SU-DHL-6 (cell line): ENCODE results near the gene STS.

ENCODE experiments used
- H2AFZ ChIP-seq: fragments of 200-600 bp; sonication (generic); 2 replicates; pipeline ENCODE4 v1.6.1; 2014; ENCODE audit warnings: low read depth, mild to moderate bottlenecking, moderate library complexity, mixed read lengths, antibody characterized with exemption, low read length; ENCODE audit not compliant: severe bottlenecking
- H3F3A ChIP-seq: fragments of 200-600 bp; shearing (Covaris generic); 2 replicates; pipeline ENCODE4 v1.6.0; 2016; ENCODE audit warnings: antibody characterized with exemption, mild to moderate bottlenecking; ENCODE audit not compliant: insufficient read depth
- H3K27ac ChIP-seq: fragments of 200-600 bp; sonication (generic); 2 replicates; pipeline ENCODE4 v1.5.1; 2016; ENCODE audit warnings: low read depth, mild to moderate bottlenecking, low read length, moderate library complexity, mixed read lengths
- H3K27me3 ChIP-seq: fragments of 200-600 bp; sonication (generic), shearing (Covaris generic); 2 replicates; pipeline ENCODE4 v1.6.0; 2014; ENCODE audit warnings: mild to moderate bottlenecking, low read length
- H3K36me3 ChIP-seq: fragments of 200-600 bp; sonication (generic); 2 replicates; pipeline ENCODE4 v1.6.1; 2014; ENCODE audit warnings: mild to moderate bottlenecking, low read length, mixed read lengths
- H3K4me2 ChIP-seq: fragments of 300-600, 200-600 bp; shearing (Covaris generic), sonication (generic); 2 replicates; pipeline ENCODE4 v1.6.0; 2014; ENCODE audit warnings: low read length, low read depth, mild to moderate bottlenecking; ENCODE audit not compliant: poor library complexity, severe bottlenecking
- H3K4me3 ChIP-seq: fragments of 200-600 bp; sonication (generic); 2 replicates; pipeline ENCODE4 v1.5.1; 2014; ENCODE audit warnings: antibody characterized with exemption, low read length, mild to moderate bottlenecking, mixed read lengths; ENCODE audit not compliant: insufficient read depth, poor library complexity, severe bottlenecking
- H3K79me2 ChIP-seq: fragments of 200-600 bp; sonication (generic); 2 replicates; pipeline ENCODE4 v1.6.1; 2014; ENCODE audit warnings: mild to moderate bottlenecking, low read length, moderate library complexity; ENCODE audit not compliant: insufficient read depth
- H3K9ac ChIP-seq: fragments of 200-600 bp; sonication (generic); 2 replicates; pipeline ENCODE4 v1.7.0; 2014; ENCODE audit warnings: mild to moderate bottlenecking, low read length
- H3K9me2 ChIP-seq: fragments of 200-600 bp; sonication (generic); replicated peaks from 2 replicates; pipeline ENCODE4 v1.6.1; 2014; ENCODE audit warnings: low read length; ENCODE audit not compliant: insufficient read depth
- H3K9me3 ChIP-seq: fragments of 200-600 bp; sonication (generic); 2 replicates; pipeline ENCODE4 v1.6.1; 2014; ENCODE audit warnings: low read length, mixed read lengths; ENCODE audit not compliant: insufficient read depth
- H4K20me1 ChIP-seq: fragments of 200-600 bp; sonication (generic); 2 replicates; pipeline ENCODE4 v1.6.1; 2014; ENCODE audit warnings: low read depth, mild to moderate bottlenecking, antibody characterized with exemption, low read length, moderate library complexity, mixed read lengths
- CTCF ChIP-seq: fragments of 200-600 bp; sonication (generic); IDR thresholded peaks from one replicate; pipeline ENCODE4 v1.5.1; 2017; ENCODE audit warnings: antibody characterized with exemption, mild to moderate bottlenecking, low read length, moderate library complexity; ENCODE audit not compliant: insufficient read depth, poor library complexity, severe bottlenecking
- EZH2phosphoT487 ChIP-seq: fragments of 200-600 bp; sonication (generic), shearing (Covaris generic); conservative IDR thresholded peaks from 2 replicates; pipeline ENCODE4 v1.6.1; 2018; ENCODE audit warnings: mild to moderate bottlenecking, antibody characterized with exemption, low read length, moderate library complexity, mixed read lengths

The STS gene

DNA sequence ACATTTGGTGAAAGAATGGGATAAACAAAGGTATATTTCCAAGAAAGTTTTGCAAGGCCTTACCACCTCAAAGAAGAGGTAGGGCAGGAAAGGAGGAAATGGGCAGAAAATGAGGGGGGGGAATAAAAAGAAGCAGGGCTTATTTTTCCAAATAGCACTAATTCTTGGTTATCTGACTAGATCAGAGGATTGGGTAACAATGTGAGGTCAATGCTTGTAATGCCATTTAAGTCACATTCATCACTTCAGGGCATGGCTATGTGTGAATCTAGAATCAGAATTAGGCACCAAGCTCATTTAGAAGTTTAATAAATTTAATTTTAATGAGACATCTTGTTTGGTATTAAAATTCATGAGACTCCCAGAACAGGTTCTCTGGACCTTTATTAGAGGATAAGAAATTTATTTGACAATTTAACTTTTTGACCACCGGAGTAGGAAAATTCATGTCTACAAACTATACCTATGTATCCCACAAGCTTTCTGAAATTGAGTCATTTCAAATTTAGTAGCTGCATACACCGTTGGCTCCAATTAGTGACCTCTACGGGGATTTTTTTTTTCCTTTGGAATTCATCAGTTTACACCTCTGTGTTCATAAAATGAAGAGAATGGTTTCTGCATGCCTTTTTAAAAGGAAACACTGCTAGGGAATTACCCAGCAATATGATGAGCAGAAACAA, 1.4 kb upstream of the STS start:
- Histone ChIP-seq H3K9me2 (no peaks in the 10 kb centered on the region), H3K27me3 (no peaks in the 10 kb centered on the region), H4K20me1 (no peaks in the 10 kb centered on the region), H3K4me3 (peak overlapping the region; percentile 95), H3K4me2 (peak overlapping the region; percentile 94), H3K9ac (peak overlapping the region; percentile 96), H3K27ac (peak overlapping the region; percentile 89), H3K9me3 (no peaks in the 10 kb centered on the region), H3K79me2 (peaks cover 94% of the 10 kb centered on the region), H3K36me3 (no peaks in the 10 kb centered on the region), H2AFZ (no peak overlapping the region), H3F3A (peaks cover 9% of the 10 kb centered on the region; the same call in 1 of the 2 replicates)
- no peak for TF ChIP-seq CTCF
- TF ChIP-seq EZH2phosphoT487, result no peak

DNA sequence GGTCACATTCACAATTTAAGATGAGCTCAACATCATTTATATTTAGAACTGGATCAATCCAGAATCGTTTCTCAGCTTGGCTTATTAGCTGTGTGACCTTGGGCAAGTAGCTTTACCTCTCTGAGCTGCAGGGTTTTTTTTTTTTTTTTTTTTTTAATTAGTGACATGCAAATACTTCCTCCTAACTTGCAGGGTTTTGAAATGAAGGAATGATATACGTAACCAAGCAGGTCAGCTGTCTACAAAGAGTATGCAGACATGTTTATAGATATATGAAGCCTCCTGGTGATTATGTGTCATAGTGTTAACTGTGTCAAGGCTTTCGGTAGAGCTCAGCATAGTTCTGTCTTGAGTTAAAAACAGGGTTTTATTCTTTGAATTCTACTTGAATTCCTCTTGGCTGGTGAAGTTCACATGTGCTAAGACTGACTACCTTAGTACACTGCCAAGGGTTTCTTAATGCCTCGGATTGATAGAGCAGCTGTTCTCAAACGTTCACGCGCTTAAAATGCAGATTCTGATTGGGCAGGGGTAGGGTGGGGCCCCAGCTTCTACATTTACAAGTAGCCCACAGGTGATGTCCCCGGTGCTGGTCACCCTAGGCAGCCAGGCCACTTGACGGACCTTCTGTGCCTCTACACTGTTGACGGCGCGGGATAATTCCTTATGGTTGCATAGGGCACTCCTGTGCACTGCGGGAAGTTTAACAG, 654 bp upstream of the STS start:
- Histone ChIP-seq H3K9me3 (no peaks in the 10 kb centered on the region), H3K36me3 (no peaks in the 10 kb centered on the region), H4K20me1 (no peaks in the 10 kb centered on the region), H3K9ac (peak overlapping the region; percentile 96), H2AFZ (no peak overlapping the region), H3K4me3 (peak overlapping the region; percentile 95), H3K79me2 (peaks cover 92% of the 10 kb centered on the region), H3K27ac (peak overlapping the region; percentile 89), H3K9me2 (no peaks in the 10 kb centered on the region), H3K27me3 (no peaks in the 10 kb centered on the region), H3F3A (peaks cover 9% of the 10 kb centered on the region; the same call in 1 of the 2 replicates), H3K4me2 (peak overlapping the region; percentile 94)
- TF ChIP-seq EZH2phosphoT487 (no peak), CTCF (no peak)

DNA sequence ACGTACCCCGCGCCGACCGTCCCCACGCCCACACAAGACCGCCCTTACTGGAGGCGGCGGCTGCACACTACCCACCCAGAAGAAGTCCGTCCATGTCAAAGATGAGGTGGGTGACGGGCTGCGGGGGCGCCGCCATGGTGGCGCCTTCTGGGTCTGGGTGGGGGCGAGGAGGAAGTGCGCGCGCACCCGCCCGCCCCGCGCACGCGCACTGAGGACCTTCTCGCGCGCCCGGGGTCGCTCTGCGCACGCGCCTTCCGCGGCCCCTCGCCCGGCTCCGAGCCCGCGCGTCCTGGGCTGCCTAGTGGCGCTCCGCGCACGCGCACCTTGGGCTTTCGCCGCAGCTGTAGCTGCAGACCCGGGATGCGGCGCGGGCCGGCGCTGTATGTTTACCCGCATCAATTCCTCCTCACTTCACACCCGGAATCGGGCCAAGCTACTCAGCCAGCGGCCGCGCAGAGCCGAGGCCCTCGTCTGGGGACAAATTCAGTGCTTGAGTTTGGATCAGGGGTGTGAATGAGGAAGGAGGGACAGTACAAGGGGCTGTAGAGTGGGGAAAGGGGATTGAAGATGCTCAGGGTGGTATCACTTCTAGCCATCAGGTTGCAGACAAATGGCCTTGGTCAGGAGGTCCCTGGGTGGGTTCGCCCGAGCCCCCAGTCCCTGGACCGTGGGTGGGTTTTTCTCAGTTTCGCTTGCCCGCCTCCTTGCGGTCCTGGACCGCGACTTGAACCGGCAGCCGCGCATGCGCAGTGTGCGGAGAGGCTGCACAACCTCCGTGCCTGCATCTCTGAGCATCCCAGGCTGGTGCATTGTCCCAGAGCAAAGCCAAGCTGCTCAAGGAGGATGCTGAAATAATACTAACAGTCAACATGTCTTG, 704 bp downstream of the STS start, which contains the start of gene PUDP:
TSS of gene PUDP (minus strand) at position 176 of the 877 bp plus-strand sequence. CDS start at position 136, 40 bp downstream.
- Histone ChIP-seq H3K79me2 (peaks cover 79% of the 10 kb centered on the region), H3F3A (peaks cover 9% of the 10 kb centered on the region; the same call in 1 of the 2 replicates), H2AFZ (no peak within 1 kb of the TSS), H3K9me3 (no peaks in the 10 kb centered on the region), H3K4me2 (peak within 1 kb of the TSS; percentile 94), H3K27ac (peak within 1 kb of the TSS; percentile 89), H3K36me3 (no peaks in the 10 kb centered on the region), H3K9ac (peak within 1 kb of the TSS; percentile 96), H3K9me2 (no peaks in the 10 kb centered on the region), H3K4me3 (peak within 1 kb of the TSS; percentile 95), H4K20me1 (no peaks in the 10 kb centered on the region), H3K27me3 (no peaks in the 10 kb centered on the region)
- no peak for TF ChIP-seq EZH2phosphoT487
